ENCODE results near the gene PLEKHA1.

Gene PLEKHA1

GRCh38 chr10:122363311-122363710, 11.2 kb upstream of the PLEKHA1 start:
- TF ChIP-seq CTCF (IDR thresholded peaks at IDR 0.05; ENCODE audit: borderline replicate concordance, insufficient read depth, low read depth, low read length) = no peak

GRCh38 chr10:122363722-122364463, 10.6 kb upstream of the PLEKHA1 start:
- no peak overlapping the region for H3K4me3 ChIP-seq (ENCODE audit: low read depth, low read length)
- no peak for TF ChIP-seq CTCF (IDR thresholded peaks at IDR 0.05; ENCODE audit: borderline replicate concordance, insufficient read depth, low read depth, low read length)

More at GRCh38 chr10:122363311-122363710, 11.2 kb upstream of the PLEKHA1 start:
- no peak overlapping the region for H3K4me3 ChIP-seq (ENCODE audit: low read depth, low read length)

- TF ChIP-seq CTCF (IDR thresholded peaks at IDR 0.05; ENCODE audit: borderline replicate concordance, insufficient read depth, low read depth, low read length) = no peak
- H3K4me3 ChIP-seq (ENCODE audit: low read depth, low read length) = no peak overlapping the region
These were observed 5.8 kb upstream of the PLEKHA1 start for GRCh38 chr10:122368502-122369254.

- H3K4me3 ChIP-seq (ENCODE audit: low read depth, low read length) = no peak overlapping the region
- TF ChIP-seq CTCF (IDR thresholded peaks at IDR 0.05; ENCODE audit: borderline replicate concordance, insufficient read depth, low read depth, low read length) = no peak
These were observed 1.4 kb upstream of the PLEKHA1 start for GRCh38 chr10:122373108-122373507.

GRCh38 chr10:122373721-122374120, 787 bp upstream of the PLEKHA1 start:
- TF ChIP-seq CTCF (IDR thresholded peaks at IDR 0.05; ENCODE audit: borderline replicate concordance, insufficient read depth, low read depth, low read length) = no peak
- H3K4me3 ChIP-seq (ENCODE audit: low read depth, low read length) = no peak overlapping the region

- TF ChIP-seq CTCF (IDR thresholded peaks at IDR 0.05; ENCODE audit: borderline replicate concordance, insufficient read depth, low read depth, low read length) = no peak
- peak overlapping the region; percentile 17 for H3K4me3 ChIP-seq (ENCODE audit: low read depth, low read length)
These were observed 561 bp downstream of the PLEKHA1 start for GRCh38 chr10:122374859-122375678.
